Psoas muscle (tissue), 8 donors: Measurements from ENCODE around the gene IKZF1. TPM values are rescaled to one million over a fixed set of nuclear protein-coding genes. Genes with fewer than 3 reads are reported as not detected.

Source experiments
- ATAC-seq, 4 donors: fragments of 200-7000 bp; cut with Tn5 transposase; one replicate each; pipeline ENCODE4 v1.9.1; 2020; ENCODE audit warnings: moderate library complexity in 3 of 4, mild to moderate bottlenecking in 2 of 4
- DNase-seq, 2 donors: peaks; one replicate each; pipeline ENCODE4 v3.0.0-alpha.2; 2020
- H3K27ac ChIP-seq: fragments of 200-600 bp; one replicate; pipeline ENCODE4 v1.8.0; 2022
- H3K27me3 ChIP-seq, 3 donors: fragments of 200-600 bp in 1 of 3; one replicate each; pipeline versions ENCODE4 v1.6.1 to v1.8.0; 2013 to 2022; ENCODE audit warnings: low read length in 2 of 3, mild to moderate bottlenecking in 2 of 3, moderate library complexity in 1 of 3; ENCODE audit not compliant: insufficient read depth in 3 of 3
- H3K36me3 ChIP-seq, 2 donors: fragments of 200-600 bp in 1 of 2; one replicate each; pipeline versions ENCODE4 v1.6.1 to v1.8.0; 2013 to 2022; ENCODE audit warnings: low read depth in 1 of 2, mild to moderate bottlenecking in 1 of 2, moderate library complexity in 1 of 2; ENCODE audit not compliant: insufficient read depth in 1 of 2
- H3K4me1 ChIP-seq: fragments of 200-600 bp; one replicate; pipeline ENCODE4 v1.8.0; 2022
- H3K4me3 ChIP-seq: fragments of 200-600 bp; one replicate; pipeline ENCODE4 v1.8.0; 2022; ENCODE audit warnings: mild to moderate bottlenecking
- H3K9me3 ChIP-seq: fragments of 200-600 bp; one replicate; pipeline ENCODE4 v1.8.0; 2022
- WGBS, 3 donors: extraction: QIAGEN DNeasy Blood & Tissue Kit; methylation state at CpG; one replicate each; pipeline versions ENCODE4 v1.1.6 to v1.1.7; 2013; 5-methylcytosine and 5-hydroxymethylcytosine counted together
- intact Hi-C, 2 donors: fragments of 100-400 bp; cut with DNase I; formaldehyde crosslinking; loops; one replicate each; pipeline versions ENCODE4 v1.11.0 to v1.14.2; 2022
- polyA plus RNA-seq, 3 donors: library from polyadenylated mRNA; stranded (reverse); fragments of 200-250 nt; gene quantifications; one replicate each; pipeline ENCODE4 v1.2.3, GENCODE V29; 2013
- total RNA-seq, 4 donors: library from RNA; stranded (reverse); fragmentation: NEBNext Ultra II Directional in 2 of 4; extraction: Animal tissue kit (Norgen Biotek cat#: 25700) in 2 of 4; gene quantifications; one replicate each; pipeline versions ENCODE4 v1.2.1 to v1.2.4, GENCODE V29; 2021 to 2023
- TF ChIP-seq, protein P1 (sequence below): fragments of 200-600 bp; IDR thresholded peaks from one replicate; pipeline ENCODE4 v1.8.0; 2022; ENCODE audit warnings: antibody characterized with exemption
- donor health status: healthy with polysubstance abuse.
- donor health status: DM: no; HTN: no; CAD: no; lungs with moderate emphysema.
- donor health status: Bipolar disorder and iron deficiency.
- donor health status: healthy.
- donor health status: DM: yes; HTN: yes; CAD: no.
- donor health status: DM: no; HTN: no; CAD: no.
- donor health status: DM: no; HTN: no; CAD: no.
- donor health status: DM: yes; HTN: yes; CAD: no.

IKZF1 gene
- total and polyA plus RNA-seq, 7 donors: 0.18 to 2.0 (median 1.1) TPM

DNA sequence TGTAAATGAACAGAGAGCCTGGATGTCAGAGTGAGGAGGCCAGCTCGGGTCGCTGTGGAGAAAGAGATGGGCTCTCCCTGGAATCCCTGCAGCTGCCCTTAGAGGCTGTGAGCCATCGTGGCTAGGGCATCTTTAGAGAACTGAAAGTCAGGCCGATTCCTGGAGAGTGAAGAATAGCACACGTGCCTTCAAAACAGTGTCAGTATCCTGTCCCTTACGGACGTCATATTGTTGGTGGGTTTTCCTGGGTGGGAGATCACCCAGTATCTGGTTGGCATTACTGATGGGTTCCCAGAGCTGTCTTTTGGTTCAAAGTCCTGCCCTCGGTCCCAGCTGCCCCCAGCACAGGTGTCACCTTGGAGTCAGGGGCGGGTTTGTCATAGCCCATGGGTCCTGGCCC lies 25.3 kb downstream of the IKZF1 start:
- Histone ChIP-seq H3K27ac (no peak overlapping the region), H3K36me3 (no peaks in the 10 kb centered on the region), H3K4me1 (no peaks in the 10 kb centered on the region), H3K4me3 (no peak overlapping the region), H3K27me3 (peaks cover 0 to 9% (median 3%) of the 10 kb centered on the region in 3 donors), H3K9me3 (no peaks in the 10 kb centered on the region)
- TF ChIP-seq, protein P1, sequence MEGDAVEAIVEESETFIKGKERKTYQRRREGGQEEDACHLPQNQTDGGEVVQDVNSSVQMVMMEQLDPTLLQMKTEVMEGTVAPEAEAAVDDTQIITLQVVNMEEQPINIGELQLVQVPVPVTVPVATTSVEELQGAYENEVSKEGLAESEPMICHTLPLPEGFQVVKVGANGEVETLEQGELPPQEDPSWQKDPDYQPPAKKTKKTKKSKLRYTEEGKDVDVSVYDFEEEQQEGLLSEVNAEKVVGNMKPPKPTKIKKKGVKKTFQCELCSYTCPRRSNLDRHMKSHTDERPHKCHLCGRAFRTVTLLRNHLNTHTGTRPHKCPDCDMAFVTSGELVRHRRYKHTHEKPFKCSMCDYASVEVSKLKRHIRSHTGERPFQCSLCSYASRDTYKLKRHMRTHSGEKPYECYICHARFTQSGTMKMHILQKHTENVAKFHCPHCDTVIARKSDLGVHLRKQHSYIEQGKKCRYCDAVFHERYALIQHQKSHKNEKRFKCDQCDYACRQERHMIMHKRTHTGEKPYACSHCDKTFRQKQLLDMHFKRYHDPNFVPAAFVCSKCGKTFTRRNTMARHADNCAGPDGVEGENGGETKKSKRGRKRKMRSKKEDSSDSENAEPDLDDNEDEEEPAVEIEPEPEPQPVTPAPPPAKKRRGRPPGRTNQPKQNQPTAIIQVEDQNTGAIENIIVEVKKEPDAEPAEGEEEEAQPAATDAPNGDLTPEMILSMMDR: no peak
- ATAC-seq (no peak), DNase-seq (no peak)
- WGBS, 3 donors: 70 to 76% (median 75%) methylated on average over 9 of the region's 9 CpGs
- intact Hi-C loops: no loop called here

DNA sequence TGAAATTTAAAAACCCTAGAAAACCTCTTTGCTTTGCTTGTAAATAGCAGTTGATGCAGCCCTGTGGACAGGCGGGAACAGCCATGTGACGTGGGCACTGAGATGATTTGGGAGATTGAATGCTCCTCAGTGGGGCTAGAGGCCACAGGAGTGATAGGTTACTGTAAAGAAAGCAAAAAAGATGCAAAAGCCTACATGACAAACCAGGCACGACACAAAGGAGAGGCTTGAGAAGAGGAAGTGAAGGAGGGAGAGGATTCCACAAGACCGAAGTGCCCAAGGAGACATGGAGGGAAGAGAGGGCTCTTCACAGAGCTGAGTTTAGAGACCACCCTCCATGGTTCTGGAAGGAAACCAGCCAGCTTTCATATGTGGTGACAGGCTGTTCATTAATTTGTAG lies 25.7 kb downstream of the IKZF1 start:
- no peak overlapping the region for H3K27ac ChIP-seq
- TF ChIP-seq, protein P1: no peak
- H3K4me3 ChIP-seq: no peak overlapping the region
- no peaks in the 10 kb centered on the region for H3K9me3 ChIP-seq
- 73 to 76% (median 74%) methylated on average over 4 of the region's 4 CpGs for WGBS, 3 donors
- DNase-seq (no peak), ATAC-seq (no peak)
- H3K4me1 ChIP-seq: no peaks in the 10 kb centered on the region
- no peaks in the 10 kb centered on the region for H3K36me3 ChIP-seq
- peaks cover 0 to 9% (median 3%) of the 10 kb centered on the region in 3 donors for H3K27me3 ChIP-seq
- intact Hi-C loops: no loop called here

DNA sequence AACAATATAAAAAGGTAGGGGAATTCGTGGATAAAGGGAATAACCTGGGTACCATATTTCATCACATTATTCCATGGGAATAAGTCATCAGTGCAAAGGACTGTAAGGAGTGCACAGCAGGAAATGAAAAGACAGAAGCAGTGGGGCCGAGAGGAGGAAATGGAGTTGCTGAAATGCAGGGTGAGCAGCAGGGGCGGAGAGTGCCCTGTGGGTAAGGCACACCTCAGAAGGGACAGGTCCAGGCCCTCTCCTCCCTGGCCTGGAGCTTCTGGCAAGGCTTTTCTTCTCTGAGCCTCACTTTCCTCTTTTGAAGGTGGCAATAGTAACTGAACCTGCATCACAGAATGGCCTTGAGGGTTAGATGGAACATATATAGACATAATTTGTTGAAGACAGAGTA lies 26.2 kb downstream of the IKZF1 start:
- H3K4me1 ChIP-seq: no peaks in the 10 kb centered on the region

DNA sequence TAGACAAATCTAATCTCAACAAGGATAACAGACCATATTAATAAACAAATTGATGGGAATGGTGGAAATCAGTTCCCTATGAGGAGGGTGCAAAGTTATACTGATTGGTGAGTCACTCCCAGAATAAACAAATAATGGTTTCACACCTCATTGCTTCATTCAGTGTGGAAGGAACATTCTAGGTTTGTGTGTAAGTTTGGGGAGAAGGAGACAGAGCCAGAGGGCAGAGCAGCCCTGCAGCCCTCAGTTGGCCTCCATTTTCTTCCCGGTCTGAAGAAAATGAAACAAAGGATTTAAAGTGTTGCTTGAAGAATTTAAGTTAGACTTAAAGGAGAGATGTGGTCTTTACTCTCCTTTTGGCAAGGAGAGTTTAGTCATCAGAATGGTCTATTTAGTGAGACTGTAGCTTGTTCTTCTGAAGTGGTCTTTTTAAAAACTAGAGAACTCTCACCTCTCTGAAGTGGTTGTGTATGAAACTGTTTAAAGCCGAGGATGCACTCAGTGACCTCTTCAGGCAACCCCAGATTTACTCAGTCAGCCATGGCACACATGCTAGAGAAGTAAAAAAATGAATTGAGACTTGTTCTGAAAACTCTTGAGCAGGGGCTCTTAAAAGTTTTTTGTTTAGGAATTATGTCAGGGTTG lies 27.2 kb downstream of the IKZF1 start:
- Histone ChIP-seq H3K27ac (no peak overlapping the region), H3K36me3 (no peaks in the 10 kb centered on the region), H3K4me1 (no peaks in the 10 kb centered on the region), H3K9me3 (no peaks in the 10 kb centered on the region), H3K27me3 (peaks cover 0 to 13% (median 3%) of the 10 kb centered on the region in 3 donors), H3K4me3 (no peak overlapping the region)
- DNase-seq (no peak), ATAC-seq (no peak)
- TF ChIP-seq, protein P1: no peak
- intact Hi-C loops: no loop called here
- 51 to 61% (median 57%) methylated on average over 2 of the region's 2 CpGs for WGBS, 3 donors

More for the DNA sequence above, 26.2 kb downstream of the IKZF1 start:
- no peak for DNase-seq
- WGBS, 3 donors: 53 to 60% (median 58%) methylated on average over 3 of the region's 3 CpGs
- Histone ChIP-seq H3K4me3 (no peak overlapping the region), H3K27me3 (peaks cover 0 to 10% (median 3%) of the 10 kb centered on the region in 3 donors), H3K9me3 (no peaks in the 10 kb centered on the region), H3K36me3 (no peaks in the 10 kb centered on the region), H3K27ac (no peak overlapping the region)
- ATAC-seq: no peak
- intact Hi-C loops: no loop called here
- TF ChIP-seq, protein P1: no peak
